ENCODE measurements around the gene LRRFIP2. TPM values are rescaled to one million over a fixed set of nuclear protein-coding genes. Genes with fewer than 3 reads are reported as not detected.

The LRRFIP2 gene
- total RNA-seq, 1 donor from 2014 or later = 50.7 TPM

DNA sequence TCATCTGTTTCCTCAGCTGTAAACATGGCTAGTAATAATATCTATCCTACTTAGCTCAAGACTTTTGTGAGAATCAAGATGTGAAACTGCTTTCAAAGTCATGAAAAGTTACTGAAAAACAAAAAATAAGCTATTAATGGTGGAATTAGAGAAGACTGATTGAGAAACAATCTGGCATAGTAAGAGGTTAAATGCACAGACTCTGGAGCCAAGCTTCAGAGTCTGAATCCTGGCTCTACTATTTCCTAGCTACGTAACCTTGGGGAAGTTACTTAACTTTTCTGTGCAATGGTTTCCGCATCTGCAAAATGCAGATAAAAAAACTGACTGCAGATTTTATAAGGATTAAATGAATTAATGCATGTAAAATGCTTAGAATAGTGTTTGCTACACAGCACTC lies 28.8 kb downstream of the LRRFIP2 start:
- no peaks in the 10 kb centered on the region for H3K9me3 Mint-ChIP-seq (ENCODE audit: low read depth)
- no peaks in the 10 kb centered on the region for H3K27me3 Mint-ChIP-seq (ENCODE audit: low read depth)
- peaks cover 35% of the 10 kb centered on the region for H3K36me3 Mint-ChIP-seq (ENCODE audit: low read depth)
- DNase-seq (ENCODE audit: low spot score) = no peak
- H3K4me1 Mint-ChIP-seq (ENCODE audit: low read depth) = peaks cover under 1% of the 10 kb centered on the region
- H3K27ac Mint-ChIP-seq (ENCODE audit: unreplicated experiment) = no peak overlapping the region
- no peak overlapping the region for H3K4me3 Mint-ChIP-seq (ENCODE audit: unreplicated experiment)
- no peak for TF ChIP-seq CTCF (IDR thresholded peaks at IDR 0.05)

GRCh38 chr3:37144806-37145205 lies 29.6 kb downstream of the LRRFIP2 start:
- no peaks in the 10 kb centered on the region for H3K4me1 Mint-ChIP-seq (ENCODE audit: low read depth)
- no peak for DNase-seq (ENCODE audit: low spot score)
- no peak for TF ChIP-seq CTCF (IDR thresholded peaks at IDR 0.05)
- H3K36me3 Mint-ChIP-seq (ENCODE audit: low read depth) = peaks cover 35% of the 10 kb centered on the region
- no peak overlapping the region for H3K27ac Mint-ChIP-seq (ENCODE audit: unreplicated experiment)
- no peaks in the 10 kb centered on the region for H3K27me3 Mint-ChIP-seq (ENCODE audit: low read depth)
- H3K4me3 Mint-ChIP-seq (ENCODE audit: unreplicated experiment) = no peak overlapping the region
- no peaks in the 10 kb centered on the region for H3K9me3 Mint-ChIP-seq (ENCODE audit: low read depth)

GRCh38 chr3:37143821-37144220 lies 30.6 kb downstream of the LRRFIP2 start:
- no peak for DNase-seq (ENCODE audit: low spot score)
- Mint-ChIP-seq H3K27ac (ENCODE audit: unreplicated experiment) (no peak overlapping the region), H3K36me3 (ENCODE audit: low read depth) (peaks cover 35% of the 10 kb centered on the region), H3K27me3 (ENCODE audit: low read depth) (no peaks in the 10 kb centered on the region), H3K4me3 (ENCODE audit: unreplicated experiment) (no peak overlapping the region), H3K9me3 (ENCODE audit: low read depth) (no peaks in the 10 kb centered on the region), H3K4me1 (ENCODE audit: low read depth) (peaks cover under 1% of the 10 kb centered on the region)
- no peak for TF ChIP-seq CTCF (IDR thresholded peaks at IDR 0.05)

GRCh38 chr3:37141676-37142075 lies 32.7 kb downstream of the LRRFIP2 start:
- DNase-seq (ENCODE audit: low spot score) = no peak
- TF ChIP-seq CTCF (IDR thresholded peaks at IDR 0.05) = no peak
- Mint-ChIP-seq H3K9me3 (ENCODE audit: low read depth) (no peaks in the 10 kb centered on the region), H3K36me3 (ENCODE audit: low read depth) (peaks cover 26% of the 10 kb centered on the region), H3K27me3 (ENCODE audit: low read depth) (no peaks in the 10 kb centered on the region), H3K4me3 (ENCODE audit: unreplicated experiment) (no peak overlapping the region), H3K27ac (ENCODE audit: unreplicated experiment) (no peak overlapping the region), H3K4me1 (ENCODE audit: low read depth) (peaks cover 12% of the 10 kb centered on the region)

GRCh38 chr3:37140899-37141541 lies 33.4 kb downstream of the LRRFIP2 start:
- H3K27me3 Mint-ChIP-seq (ENCODE audit: low read depth) = no peaks in the 10 kb centered on the region
- no peak for TF ChIP-seq CTCF (IDR thresholded peaks at IDR 0.05)
- no peak overlapping the region for H3K27ac Mint-ChIP-seq (ENCODE audit: unreplicated experiment)
- H3K4me3 Mint-ChIP-seq (ENCODE audit: unreplicated experiment) = no peak overlapping the region
- H3K36me3 Mint-ChIP-seq (ENCODE audit: low read depth) = peaks cover 22% of the 10 kb centered on the region
- H3K4me1 Mint-ChIP-seq (ENCODE audit: low read depth) = peaks cover 14% of the 10 kb centered on the region
- no peak for DNase-seq (ENCODE audit: low spot score)
- no peaks in the 10 kb centered on the region for H3K9me3 Mint-ChIP-seq (ENCODE audit: low read depth)

All from chondrocyte (in vitro differentiated cells).